ENCODE measurements around the gene DDX41.
"Not testable (repeated sequence)": the region's sequence is repeated elsewhere in the genome, so short reads cannot be mapped to it uniquely, and the experiment has no call there.

The DDX41 gene

DNA sequence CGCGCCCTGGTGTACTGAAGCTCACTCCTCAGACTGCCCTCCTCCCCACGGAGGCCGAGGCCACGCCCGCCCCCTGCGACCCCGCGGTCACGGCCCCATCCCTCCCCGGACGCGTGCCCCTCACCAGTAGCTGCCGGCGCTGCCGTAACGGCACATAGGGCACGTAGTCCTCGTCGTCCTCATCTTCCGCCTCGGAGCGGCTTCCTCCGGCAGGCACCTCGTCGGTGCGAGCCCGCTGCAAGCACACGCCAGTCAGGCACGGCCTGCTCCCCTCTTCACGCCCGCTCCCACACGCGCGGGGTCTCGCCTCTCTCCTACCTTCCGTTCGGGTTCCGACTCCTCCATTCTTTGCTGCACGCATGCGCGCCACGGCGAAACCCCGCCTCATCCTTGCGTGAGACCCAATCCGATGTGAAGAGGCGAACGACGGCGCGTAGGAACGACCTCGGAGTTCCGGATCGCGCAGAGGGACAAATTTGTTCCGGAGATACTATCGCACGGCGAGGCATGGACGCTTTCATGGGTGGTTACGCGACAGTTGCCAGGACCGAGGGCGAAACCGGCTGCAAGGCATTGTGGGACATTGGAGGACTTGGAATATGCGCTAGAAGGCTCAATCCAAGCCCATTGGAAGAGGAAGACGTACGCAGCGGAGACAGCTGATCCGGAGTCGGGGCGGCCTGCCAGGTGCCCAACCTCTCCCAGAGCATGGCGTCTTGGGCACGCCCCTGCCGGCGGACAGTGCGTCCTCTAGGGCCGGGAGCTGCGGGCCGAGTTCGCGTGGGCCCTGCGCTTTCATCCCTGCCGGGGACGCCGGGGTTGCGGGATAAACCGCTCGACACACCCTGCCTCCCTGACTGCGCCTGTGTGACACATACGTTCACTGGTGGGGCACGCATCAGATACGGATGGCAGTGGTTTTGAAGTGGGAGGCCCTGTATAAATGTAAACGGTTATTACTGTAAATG, at the start of gene DDX41:
DDX41 (minus strand) TSS at position 361 of the 968 bp plus-strand sequence; CDS start at position 345, 16 bp downstream.
- peak within 1 kb of the TSS; percentile 100 for H3K4me3 ChIP-seq (ENCODE audit: low read length)
- TF ChIP-seq, protein P1, sequence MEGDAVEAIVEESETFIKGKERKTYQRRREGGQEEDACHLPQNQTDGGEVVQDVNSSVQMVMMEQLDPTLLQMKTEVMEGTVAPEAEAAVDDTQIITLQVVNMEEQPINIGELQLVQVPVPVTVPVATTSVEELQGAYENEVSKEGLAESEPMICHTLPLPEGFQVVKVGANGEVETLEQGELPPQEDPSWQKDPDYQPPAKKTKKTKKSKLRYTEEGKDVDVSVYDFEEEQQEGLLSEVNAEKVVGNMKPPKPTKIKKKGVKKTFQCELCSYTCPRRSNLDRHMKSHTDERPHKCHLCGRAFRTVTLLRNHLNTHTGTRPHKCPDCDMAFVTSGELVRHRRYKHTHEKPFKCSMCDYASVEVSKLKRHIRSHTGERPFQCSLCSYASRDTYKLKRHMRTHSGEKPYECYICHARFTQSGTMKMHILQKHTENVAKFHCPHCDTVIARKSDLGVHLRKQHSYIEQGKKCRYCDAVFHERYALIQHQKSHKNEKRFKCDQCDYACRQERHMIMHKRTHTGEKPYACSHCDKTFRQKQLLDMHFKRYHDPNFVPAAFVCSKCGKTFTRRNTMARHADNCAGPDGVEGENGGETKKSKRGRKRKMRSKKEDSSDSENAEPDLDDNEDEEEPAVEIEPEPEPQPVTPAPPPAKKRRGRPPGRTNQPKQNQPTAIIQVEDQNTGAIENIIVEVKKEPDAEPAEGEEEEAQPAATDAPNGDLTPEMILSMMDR (conservative IDR thresholded peaks at IDR 0.05; ENCODE audit: low read length), result no peak; the same call in 1 of the 2 replicates
- peak; percentile 99 for DNase-seq (ENCODE audit: low read depth)

DNA sequence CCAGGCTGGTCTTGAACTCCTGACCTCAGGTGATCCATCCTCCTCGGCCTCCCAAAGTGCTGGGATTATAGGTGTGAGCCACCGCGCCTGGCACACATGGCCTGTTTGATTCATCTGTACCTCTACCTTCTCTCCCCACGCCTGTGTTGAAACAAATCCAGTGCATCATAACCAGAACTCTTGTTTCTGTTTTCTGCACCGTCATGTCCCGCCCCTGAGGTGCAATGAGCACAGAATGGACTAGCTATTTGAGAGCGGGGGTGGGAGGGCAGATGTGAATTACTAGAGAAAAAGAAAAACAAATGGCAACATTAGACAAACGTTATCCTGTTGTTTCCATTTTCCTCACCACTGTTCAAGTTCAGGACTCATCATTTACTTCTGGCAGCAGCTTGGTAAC, 48.3 kb upstream of the DDX41 start:
- no peak overlapping the region for H3K4me3 ChIP-seq (ENCODE audit: low read length)
- TF ChIP-seq, protein P1 (conservative IDR thresholded peaks at IDR 0.05; ENCODE audit: low read length), result no peak
- no peak for DNase-seq (ENCODE audit: low read depth)

DNA sequence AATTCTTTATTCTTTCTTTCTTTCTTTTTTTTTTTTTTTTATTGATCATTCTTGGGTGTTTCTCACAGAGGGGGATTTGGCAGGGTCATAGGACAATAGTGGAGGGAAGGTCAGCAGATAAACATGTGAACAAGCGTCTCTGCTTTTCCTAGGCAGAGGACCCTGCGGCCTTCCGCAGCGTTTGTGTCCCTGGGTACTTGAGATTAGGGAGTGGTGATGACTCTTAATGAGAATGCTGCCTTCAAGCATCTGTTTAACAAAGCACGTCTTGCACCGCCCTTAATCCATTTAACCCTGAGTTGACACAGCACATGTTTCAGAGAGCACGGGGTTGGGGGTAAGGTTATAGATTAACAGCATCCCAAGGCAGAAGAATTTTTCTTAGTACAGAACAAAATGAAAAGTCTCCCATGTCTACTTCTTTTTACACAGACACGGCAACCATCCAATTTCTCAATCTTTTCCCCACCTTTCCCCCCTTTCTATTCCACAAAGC, 42.7 kb upstream of the DDX41 start:
- DNase-seq (ENCODE audit: low read depth); H3K4me3 ChIP-seq (ENCODE audit: low read length): not testable (repeated sequence)

DNA sequence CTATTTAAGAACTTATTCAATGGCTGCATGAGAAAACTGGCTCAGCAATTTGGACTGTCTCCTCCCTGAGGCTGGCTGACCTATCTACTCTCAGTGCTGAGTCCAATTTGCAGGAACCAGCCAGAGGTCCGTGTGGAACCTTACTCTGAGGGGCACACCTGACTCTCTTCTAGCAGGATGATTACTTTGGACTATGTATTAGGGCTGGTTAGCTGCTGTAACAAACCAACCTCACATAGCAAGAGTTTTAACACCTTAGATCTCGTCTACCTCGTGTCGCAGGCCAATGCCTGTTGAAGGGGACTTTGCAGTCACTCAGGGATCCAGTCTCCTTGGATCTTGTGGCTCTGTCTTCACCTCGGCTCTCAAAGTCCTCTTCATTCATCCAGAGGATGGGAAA, 41.0 kb upstream of the DDX41 start:
- TF ChIP-seq, protein P1 (conservative IDR thresholded peaks at IDR 0.05; ENCODE audit: low read length), result no peak
- H3K4me3 ChIP-seq (ENCODE audit: low read length), result no peak overlapping the region
- no peak for DNase-seq (ENCODE audit: low read depth)

DNA sequence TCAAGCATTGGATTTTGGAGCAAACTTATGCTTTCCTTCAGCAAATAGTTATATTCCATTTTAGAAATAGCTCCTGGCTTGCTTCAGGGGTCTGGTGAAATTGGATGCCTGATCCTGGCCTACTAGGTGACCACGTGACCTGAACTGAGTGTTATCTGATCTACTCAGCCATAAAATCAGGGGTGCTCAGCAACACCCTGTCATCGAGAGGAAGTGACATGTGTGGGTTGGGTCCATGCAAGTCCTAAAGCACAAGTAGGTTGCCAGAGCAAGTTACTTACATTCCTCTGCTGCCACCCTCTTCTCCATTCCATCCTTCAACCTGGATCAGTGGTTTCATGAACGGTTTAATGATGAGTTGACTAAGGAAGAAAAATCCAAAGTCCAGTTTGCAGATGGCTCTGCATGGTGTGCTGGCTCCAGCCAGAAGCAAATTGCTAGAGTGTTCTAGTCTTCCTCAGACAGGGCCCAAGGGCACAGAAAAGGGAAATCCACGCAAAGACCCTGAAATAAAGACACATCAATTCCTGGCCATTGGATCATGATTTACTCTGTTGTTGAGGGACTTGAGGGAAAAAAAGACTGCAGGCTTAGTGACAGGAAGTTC, 40.4 kb upstream of the DDX41 start:
- TF ChIP-seq, protein P1 (conservative IDR thresholded peaks at IDR 0.05; ENCODE audit: low read length), result no peak
- DNase-seq (ENCODE audit: low read depth), result no peak
- H3K4me3 ChIP-seq (ENCODE audit: low read length), result no peak overlapping the region

DNA sequence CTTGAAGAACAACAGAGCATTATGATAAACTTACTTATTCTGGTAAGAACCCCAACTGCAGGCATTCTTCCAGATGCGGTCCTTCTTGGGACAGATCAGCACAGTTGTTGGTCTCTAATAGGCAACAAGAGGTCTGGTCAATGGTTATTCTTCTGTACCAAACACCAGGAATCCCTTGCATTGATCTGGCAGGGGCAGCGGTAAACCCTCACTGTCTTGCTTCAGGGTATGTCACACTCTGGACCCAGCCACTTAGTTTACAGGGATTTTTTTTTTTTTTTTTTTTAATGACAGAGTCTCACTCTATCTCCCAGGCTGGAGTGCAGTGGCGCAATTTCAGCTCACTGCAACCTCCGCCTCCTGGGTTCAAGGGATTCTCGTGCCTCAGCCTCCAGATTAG, 38.9 kb upstream of the DDX41 start:
- TF ChIP-seq, protein P1 (conservative IDR thresholded peaks at IDR 0.05; ENCODE audit: low read length), result no peak
- DNase-seq (ENCODE audit: low read depth), result no peak
- no peak overlapping the region for H3K4me3 ChIP-seq (ENCODE audit: low read length)

DNA sequence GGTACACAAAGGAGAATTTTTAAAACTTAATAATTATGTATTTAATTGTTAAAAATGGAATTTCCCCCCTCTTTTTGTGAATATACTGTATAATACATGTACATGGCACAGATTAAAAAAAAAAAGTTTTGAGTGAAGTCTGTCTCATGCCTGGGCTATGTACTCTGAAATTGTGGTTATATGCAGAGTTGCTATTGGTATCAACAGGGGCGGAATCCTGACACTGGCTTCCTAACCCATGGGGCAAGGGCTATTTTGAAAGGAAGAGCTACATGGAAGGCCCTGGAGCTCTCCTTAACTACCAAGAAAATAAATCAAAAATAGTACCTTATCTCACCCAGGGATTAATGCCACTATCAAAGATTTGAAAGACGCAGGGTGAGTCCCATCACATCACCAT, 38.5 kb upstream of the DDX41 start:
- no peak for DNase-seq (ENCODE audit: low read depth)
- H3K4me3 ChIP-seq (ENCODE audit: low read length), result no peak overlapping the region; the same call in 1 of the 2 replicates
- TF ChIP-seq, protein P1 (conservative IDR thresholded peaks at IDR 0.05; ENCODE audit: low read length), result no peak

Data from AG10803 (cell line).